Naive thymus-derived CD4-positive, alpha-beta T cell (primary cell): Measurements from ENCODE around the gene FOXD1. TPM values are rescaled to one million over a fixed set of nuclear protein-coding genes. Genes with fewer than 3 reads are reported as not detected.

Source experiments
- ATAC-seq: fragments of 150-1000 bp; cut with Tn5 transposase; 2 replicates; pipeline ENCODE4 v1.10.0; 2021; ENCODE audit warnings: mild to moderate bottlenecking, moderate library complexity
- CTCF ChIA-PET: fragments of 350-600 bp; sonication (Branson Sonifier 250); formaldehyde crosslinking; loops from one replicate; lab custom pipeline; 2021; ENCODE audit warnings: antibody characterized with exemption; lab: Charles Lee
- POLR2A ChIA-PET: fragments of 350-600 bp; sonication (Branson Sonifier 250); formaldehyde crosslinking; loops from one replicate; lab custom pipeline; 2021; ENCODE audit warnings: antibody characterized with exemption, inconsistent platforms; lab: Charles Lee
- DNase-seq, 9 donors: peaks; one replicate each; pipeline versions ENCODE4 v3.0.0 to v3.0.0-alpha.2; 2020 to 2022; ENCODE audit warnings: mixed read lengths in 1 of 9
- H3K27ac ChIP-seq: one replicate; pipeline ENCODE4 v1.7.0; 2013; ENCODE audit warnings: mild to moderate bottlenecking, low read depth, low read length, moderate library complexity
- H3K27me3 ChIP-seq, 2 donors: one replicate each; pipeline ENCODE4 v1.7.0; 2013; ENCODE audit warnings: low read length in 2 of 2, mild to moderate bottlenecking in 2 of 2, moderate library complexity in 2 of 2; ENCODE audit not compliant: control insufficient read depth in 2 of 2, insufficient read depth in 2 of 2
- H3K36me3 ChIP-seq, 3 experiments: 1 replicate in 2 of 3; 2 replicates in 1 of 3; pipeline ENCODE4 v1.7.0; 2013; ENCODE audit warnings: low read length in 3 of 3, mild to moderate bottlenecking in 3 of 3, moderate library complexity in 1 of 3; ENCODE audit not compliant: insufficient read depth in 3 of 3, control insufficient read depth in 2 of 3
- H3K4me1 ChIP-seq, 2 donors: one replicate each; pipeline ENCODE4 v1.7.0; 2013; ENCODE audit warnings: low read length in 2 of 2, mild to moderate bottlenecking in 2 of 2, moderate library complexity in 1 of 2; ENCODE audit not compliant: control insufficient read depth in 2 of 2, insufficient read depth in 2 of 2
- H3K4me3 ChIP-seq: 2 replicates; pipeline ENCODE4 v1.7.0; 2013; ENCODE audit warnings: mild to moderate bottlenecking, low read length
- H3K9me3 ChIP-seq, 3 experiments: 1 replicate in 2 of 3; 2 replicates in 1 of 3; pipeline ENCODE4 v1.7.0; 2013; ENCODE audit warnings: low read length in 3 of 3; ENCODE audit not compliant: control insufficient read depth in 2 of 3
- H3K27ac Mint-ChIP-seq, 9 donors: one replicate each; pipeline ENCODE4 v1.8.0; 2020 to 2022; ENCODE audit warnings: mixed read lengths in 9 of 9, mild to moderate bottlenecking in 8 of 9, moderate library complexity in 5 of 9, inconsistent platforms in 2 of 9
- H3K27me3 Mint-ChIP-seq, 5 donors: one replicate each; pipeline ENCODE4 v1.8.0; 2021 to 2022; ENCODE audit warnings: mixed read lengths in 5 of 5, mild to moderate bottlenecking in 1 of 5
- H3K36me3 Mint-ChIP-seq, 5 donors: one replicate each; pipeline ENCODE4 v1.8.0; 2020 to 2022; ENCODE audit warnings: mixed read lengths in 5 of 5, mild to moderate bottlenecking in 3 of 5, inconsistent platforms in 1 of 5
- H3K4me1 Mint-ChIP-seq, 7 donors: one replicate each; pipeline ENCODE4 v1.8.0; 2020 to 2022; ENCODE audit warnings: mixed read lengths in 7 of 7, mild to moderate bottlenecking in 3 of 7, inconsistent platforms in 1 of 7
- H3K4me3 Mint-ChIP-seq, 10 donors: one replicate each; pipeline ENCODE4 v1.8.0; 2020 to 2022; ENCODE audit warnings: mild to moderate bottlenecking in 10 of 10, mixed read lengths in 10 of 10, moderate library complexity in 6 of 10, inconsistent platforms in 2 of 10
- H3K9me3 Mint-ChIP-seq, 11 donors: one replicate each; pipeline ENCODE4 v1.8.0; 2020 to 2022; ENCODE audit warnings: mixed read lengths in 11 of 11, mild to moderate bottlenecking in 4 of 11, inconsistent platforms in 1 of 11, moderate library complexity in 1 of 11
- intact Hi-C, 2 donors: fragments of 100-400 bp; cut with micrococcal nuclease; formaldehyde crosslinking; loops; one replicate each; pipeline ENCODE4 v1.15.1; 2023
- polyA plus RNA-seq, 2 donors: library from polyadenylated mRNA; unstranded; fragments of 300-500 nt; fragmentation: Illumina TruSeq; gene quantifications; one replicate each; pipeline ENCODE4 v1.2.3, GENCODE V29; 2021
- total RNA-seq, 6 experiments: library from RNA in 5 of 6; stranded (reverse) in 5 of 6; gene quantifications; 1 replicate in 5 of 6; 2 replicates in 1 of 6; pipeline ENCODE4 v1.2.3 and lab custom pipeline; 2021 to 2026

FOXD1 gene
- total and polyA plus RNA-seq, 7 experiments from 2014 or later, result 0.16 to 0.32 TPM; not detected in 5

DNA sequence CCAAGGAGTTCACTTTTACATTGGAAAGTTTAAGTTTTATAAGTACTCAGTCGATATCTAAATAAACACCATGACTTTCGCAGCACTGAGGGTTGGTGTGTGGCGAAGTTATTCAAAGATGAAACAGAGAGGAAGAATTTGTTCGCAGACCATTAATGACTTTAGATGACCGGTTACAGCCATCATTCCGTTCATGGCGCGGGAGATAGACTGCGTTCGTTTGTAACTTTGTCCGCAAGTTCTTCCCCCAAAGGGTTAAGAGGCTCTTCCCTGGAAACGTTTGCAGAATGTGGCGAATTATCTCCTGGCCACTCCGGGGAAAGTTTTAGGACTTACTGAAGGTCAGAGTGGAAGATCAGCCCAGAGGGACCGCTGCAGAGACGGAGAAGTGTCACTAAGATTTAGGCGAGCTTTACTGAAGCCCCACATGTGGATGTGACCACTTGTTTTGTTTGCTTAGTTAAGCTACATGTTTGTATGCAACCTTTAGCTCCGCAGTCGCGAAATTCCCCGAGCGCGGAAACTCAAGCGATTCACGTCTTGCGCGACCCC lies 2.2 kb upstream of the FOXD1 start:
- no peak for ATAC-seq
- H3K27ac ChIP-seq, result no peak overlapping the region

DNA sequence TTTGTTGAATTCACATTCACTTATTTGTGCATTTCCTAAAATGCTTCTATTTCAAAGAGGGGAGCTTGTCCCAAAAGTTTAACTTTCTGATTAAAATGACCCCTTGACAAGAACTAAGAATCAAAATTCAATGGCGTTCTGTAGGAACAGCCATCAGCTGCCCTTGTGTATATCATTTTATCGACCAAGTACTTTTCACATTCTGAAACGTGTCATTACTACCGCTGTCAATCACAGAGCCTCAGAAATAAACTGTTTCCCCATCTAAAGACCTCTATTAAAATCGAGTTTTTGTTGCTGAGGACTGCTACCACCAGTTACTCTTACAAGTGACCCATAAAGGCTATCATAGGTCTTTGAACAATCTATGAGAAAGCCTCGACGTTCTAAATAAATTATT lies 1.6 kb upstream of the FOXD1 start:
- Mint-ChIP-seq H3K4me3 (peak overlapping the region in 5 of 10 donors; percentile 15 to 60 (median 25)), H3K4me1 (peaks cover 5 to 27% (median 21%) of the 10 kb centered on the region in 7 donors), H3K9me3 (peaks cover 0 to 25% (median 11%) of the 10 kb centered on the region in 11 donors), H3K27ac (peak overlapping the region in 6 of 9 donors; percentile 36 to 81 (median 54)), H3K27me3 (peaks cover 67 to 79% (median 71%) of the 10 kb centered on the region in 5 donors), H3K36me3 (no peaks in the 10 kb centered on the region)
- intact Hi-C loops, result loop anchor here (1.0 to 5.0 kb wide), 13 partner anchors 13 to 529 kb away; partner anchors contain the start of genes FCHO2 (in 2 of the 2), ANKRA2 (in 1 of the 2) and UTP15 (in 1 of the 2)
- Histone ChIP-seq H3K36me3 (no peaks in the 10 kb centered on the region), H3K27ac (no peak overlapping the region), H3K9me3 (peaks cover 0 to 4% (median 0%) of the 10 kb centered on the region in 3 experiments), H3K4me1 (peaks cover 11 to 14% of the 10 kb centered on the region in 2 donors), H3K27me3 (peaks cover 60 to 72% of the 10 kb centered on the region in 2 donors), H3K4me3 (no peak overlapping the region)
- ATAC-seq, result no peak
- CTCF ChIA-PET, result interaction anchor here (0.7 to 0.8 kb wide), 2 partner anchors 50 to 225 kb away, joined by 3 read pairs; no protein-coding TSS in a partner anchor
- POLR2A ChIA-PET, result interaction anchor here (0.7 to 1.1 kb wide), 2 partner anchors 9 to 67 kb away, joined by 3 to 8 read pairs; no protein-coding TSS in a partner anchor
- no peak for DNase-seq

More for the DNA sequence above, 2.2 kb upstream of the FOXD1 start:
- Mint-ChIP-seq H3K9me3 (peaks cover 0 to 22% (median 11%) of the 10 kb centered on the region in 11 donors), H3K27me3 (peaks cover 68 to 78% (median 71%) of the 10 kb centered on the region in 5 donors), H3K4me3 (peak overlapping the region in 9 of 10 donors; percentile 22 to 60 (median 44)), H3K27ac (peak overlapping the region in 7 of 9 donors; percentile 41 to 82 (median 62)), H3K4me1 (peaks cover 5 to 27% (median 21%) of the 10 kb centered on the region in 7 donors), H3K36me3 (no peaks in the 10 kb centered on the region)
- peak in 1 of 9 donors; percentile 43 for DNase-seq
- Histone ChIP-seq H3K27me3 (peaks cover 54 to 66% of the 10 kb centered on the region in 2 donors), H3K4me1 (peaks cover 11 to 14% of the 10 kb centered on the region in 2 donors), H3K4me3 (no peak overlapping the region), H3K9me3 (peaks cover 0 to 4% (median 0%) of the 10 kb centered on the region in 3 experiments), H3K36me3 (no peaks in the 10 kb centered on the region)
- intact Hi-C loops, result loop anchor here (1.0 to 5.0 kb wide), 13 partner anchors 13 to 530 kb away; partner anchors contain the start of genes FCHO2 (in 2 of the 2), ANKRA2 (in 1 of the 2) and UTP15 (in 1 of the 2)
- ChIA-PET CTCF (interaction anchor here (0.6 to 1.5 kb wide), 5 partner anchors 9 to 367 kb away, joined by 3 to 6 read pairs (median 3); no protein-coding TSS in a partner anchor), POLR2A (interaction anchor here (1.0 kb wide), 1 partner anchor 235 kb away, joined by 3 read pairs; no protein-coding TSS in a partner anchor)

GRCh38 chr5:73447530-73448462 lies 781 bp downstream of the FOXD1 start:
- H3K4me1 ChIP-seq, result peaks cover 11 to 14% of the 10 kb centered on the region in 2 donors

DNA sequence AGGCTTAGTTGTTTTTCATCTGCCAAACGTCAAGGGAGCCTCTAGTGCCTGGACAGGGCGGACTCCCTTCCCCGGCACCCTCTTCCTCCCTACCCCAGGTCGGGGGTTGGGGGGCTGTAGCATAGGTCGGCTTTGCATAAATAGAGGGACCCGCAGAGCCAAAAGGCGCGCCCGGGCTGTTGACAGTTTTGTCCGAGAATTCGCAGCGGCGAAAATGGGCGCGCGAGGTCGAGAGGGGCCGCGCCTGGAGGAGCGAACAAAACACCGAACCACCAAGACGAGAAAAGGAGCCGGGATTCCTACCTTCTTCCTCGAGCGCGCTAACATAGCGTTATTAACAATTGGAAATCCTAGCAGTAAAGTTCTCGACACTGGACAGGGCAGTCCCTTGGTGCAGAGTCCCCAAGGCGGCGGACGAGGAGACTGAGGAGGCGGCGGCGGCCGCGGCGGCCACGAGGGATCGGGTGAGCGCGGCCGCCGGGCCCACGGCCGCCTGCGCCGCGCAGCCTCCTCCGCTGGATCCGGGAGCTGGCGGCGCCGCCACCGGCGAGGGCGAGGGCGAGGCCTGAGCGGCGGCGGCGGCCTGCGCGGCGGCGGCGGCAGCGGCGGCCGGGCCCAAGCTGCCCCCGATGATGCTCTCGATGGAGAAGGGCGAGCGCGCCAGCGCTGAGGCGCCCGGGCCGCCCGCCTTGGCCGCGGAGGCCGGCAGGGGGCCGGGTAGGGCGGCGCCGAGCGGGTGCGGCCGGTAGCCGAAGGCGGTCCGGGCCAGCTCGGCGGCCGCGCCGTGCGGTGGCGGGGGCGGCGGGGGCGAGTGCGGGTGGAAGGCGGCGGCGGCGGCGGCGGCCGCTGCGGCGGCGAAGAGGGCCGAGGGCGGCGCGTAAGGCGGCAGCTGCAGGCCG lies 1.7 kb downstream of the FOXD1 start:
- POLR2A ChIA-PET, result no interaction called here
- intact Hi-C loops, result loop anchor here in 1 of 2 donors (10.0 kb wide), 1 partner anchor 632 kb away; the partner anchor contains the start of gene TNPO1
- CTCF ChIA-PET, result no interaction called here
- ATAC-seq, result peak; percentile 20
- Mint-ChIP-seq H3K27ac (peak overlapping the region in 3 of 9 donors; percentile 1 to 77 (median 17)), H3K4me1 (peaks cover 0 to 27% (median 21%) of the 10 kb centered on the region in 7 donors), H3K36me3 (peaks cover 0 to 6% (median 3%) of the 10 kb centered on the region in 5 donors), H3K9me3 (peaks cover 0 to 49% (median 19%) of the 10 kb centered on the region in 11 donors), H3K27me3 (peaks cover 70 to 84% (median 74%) of the 10 kb centered on the region in 5 donors), H3K4me3 (peak overlapping the region; percentile 55 to 88 (median 70))
- H3K27ac ChIP-seq, result no peak overlapping the region
- H3K4me3 ChIP-seq, result no peak overlapping the region
- peaks cover 11 to 14% of the 10 kb centered on the region in 2 donors for H3K4me1 ChIP-seq
- H3K27me3 ChIP-seq, result peaks cover 69 to 71% of the 10 kb centered on the region in 2 donors
- H3K36me3 ChIP-seq, result no peaks in the 10 kb centered on the region
- H3K9me3 ChIP-seq, result peaks cover 0 to 4% (median 0%) of the 10 kb centered on the region in 3 experiments
- peak in 3 of 9 donors; percentile 15 to 30 (median 18) for DNase-seq

More at GRCh38 chr5:73447530-73448462, 781 bp downstream of the FOXD1 start:
- peak overlapping the region in 6 of 9 donors; percentile 19 to 85 (median 54) for H3K27ac Mint-ChIP-seq
- DNase-seq (peak; percentile 31 to 57 (median 52)), ATAC-seq (peak; percentile 59)
- peaks cover 70 to 84% (median 74%) of the 10 kb centered on the region in 5 donors for H3K27me3 Mint-ChIP-seq
- H3K9me3 Mint-ChIP-seq, result peaks cover 0 to 41% (median 19%) of the 10 kb centered on the region in 11 donors
- no peak overlapping the region for H3K27ac ChIP-seq
- peaks cover 0 to 29% (median 21%) of the 10 kb centered on the region in 7 donors for H3K4me1 Mint-ChIP-seq
- H3K9me3 ChIP-seq, result peaks cover 0 to 4% (median 0%) of the 10 kb centered on the region in 3 experiments
- no peak overlapping the region for H3K4me3 ChIP-seq
- ChIA-PET CTCF (no interaction called here), POLR2A (no interaction called here)
- H3K27me3 ChIP-seq, result peaks cover 68 to 70% of the 10 kb centered on the region in 2 donors
- H3K4me3 Mint-ChIP-seq, result peak overlapping the region; percentile 85 to 90 (median 87)
- intact Hi-C loops, result loop anchor here (1.0 to 10.0 kb wide), 2 partner anchors 10 to 633 kb away; partner anchors contain the start of gene TNPO1 (in 1 of the 2)
- no peaks in the 10 kb centered on the region for H3K36me3 ChIP-seq
- H3K36me3 Mint-ChIP-seq, result peaks cover 0 to 3% (median 0%) of the 10 kb centered on the region in 5 donors
